Measurements from ENCODE around the gene PRKACB.

DNA sequence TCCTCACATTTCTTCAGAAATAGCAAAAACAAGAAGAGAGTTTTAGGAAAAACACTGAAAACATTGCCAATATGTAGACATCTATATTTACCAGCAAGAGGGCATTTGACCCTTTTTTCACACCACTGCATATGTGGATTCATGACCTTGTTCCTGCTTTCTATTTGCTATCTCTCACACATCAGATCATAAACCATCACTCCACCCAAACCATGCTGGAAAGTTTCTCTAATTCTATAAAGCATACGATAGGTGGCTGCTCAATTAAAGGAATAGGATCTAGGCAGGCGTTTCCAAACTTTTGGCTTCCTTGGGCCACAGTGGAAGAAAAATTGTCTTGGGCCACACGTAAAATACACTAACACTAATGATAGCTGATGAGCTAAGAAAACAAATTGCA, 121.8 kb downstream of the PRKACB start:
- TF ChIP-seq EZH2phosphoT487 (IDR thresholded peaks at IDR 0.05; ENCODE audit: borderline replicate concordance, low read depth, low read length), result no peak
- TF ChIP-seq, protein P1, sequence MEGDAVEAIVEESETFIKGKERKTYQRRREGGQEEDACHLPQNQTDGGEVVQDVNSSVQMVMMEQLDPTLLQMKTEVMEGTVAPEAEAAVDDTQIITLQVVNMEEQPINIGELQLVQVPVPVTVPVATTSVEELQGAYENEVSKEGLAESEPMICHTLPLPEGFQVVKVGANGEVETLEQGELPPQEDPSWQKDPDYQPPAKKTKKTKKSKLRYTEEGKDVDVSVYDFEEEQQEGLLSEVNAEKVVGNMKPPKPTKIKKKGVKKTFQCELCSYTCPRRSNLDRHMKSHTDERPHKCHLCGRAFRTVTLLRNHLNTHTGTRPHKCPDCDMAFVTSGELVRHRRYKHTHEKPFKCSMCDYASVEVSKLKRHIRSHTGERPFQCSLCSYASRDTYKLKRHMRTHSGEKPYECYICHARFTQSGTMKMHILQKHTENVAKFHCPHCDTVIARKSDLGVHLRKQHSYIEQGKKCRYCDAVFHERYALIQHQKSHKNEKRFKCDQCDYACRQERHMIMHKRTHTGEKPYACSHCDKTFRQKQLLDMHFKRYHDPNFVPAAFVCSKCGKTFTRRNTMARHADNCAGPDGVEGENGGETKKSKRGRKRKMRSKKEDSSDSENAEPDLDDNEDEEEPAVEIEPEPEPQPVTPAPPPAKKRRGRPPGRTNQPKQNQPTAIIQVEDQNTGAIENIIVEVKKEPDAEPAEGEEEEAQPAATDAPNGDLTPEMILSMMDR (conservative IDR thresholded peaks at IDR 0.05; ENCODE audit: low read length), result no peak
